ENCODE results near the gene DENND1B. TPM values are rescaled to one million over a fixed set of nuclear protein-coding genes. Genes with fewer than 3 reads are reported as not detected.
"Not testable (repeated sequence)": the region's sequence is repeated elsewhere in the genome, so short reads cannot be mapped to it uniquely, and the experiment has no call there.

Gene DENND1B
- total RNA-seq, 1 donor from 2014 or later = 19.2 TPM

DNA sequence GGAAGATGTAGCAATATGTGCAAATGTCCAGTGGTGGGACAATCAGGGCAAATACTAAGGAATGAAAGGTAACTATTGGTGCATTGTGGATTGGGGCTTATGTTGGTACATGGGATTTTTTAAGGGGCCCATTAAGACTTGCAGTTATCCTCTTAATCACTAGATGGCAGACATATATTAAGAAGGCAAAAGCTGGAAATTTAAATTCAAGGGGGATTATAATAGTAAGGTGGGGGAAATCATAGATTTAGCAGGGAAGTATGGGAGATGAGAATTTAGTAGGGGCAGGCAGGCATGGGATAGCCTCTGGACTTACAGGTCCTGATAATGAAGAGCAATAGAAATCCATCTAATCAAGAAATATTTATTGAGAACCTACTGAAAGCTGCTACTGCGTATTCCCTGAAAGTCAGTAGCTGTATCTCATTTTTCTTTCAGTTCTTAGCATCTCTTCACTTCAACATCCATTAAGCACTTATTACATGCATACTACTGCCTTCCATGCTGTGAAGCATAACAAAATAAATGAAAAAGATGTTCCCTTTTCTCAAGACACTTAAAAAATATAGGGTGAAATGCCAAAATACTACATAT, 255.4 kb downstream of the DENND1B start:
- ATAC-seq (ENCODE audit: low read depth) = no peak
- no peaks in the 10 kb centered on the region for H3K9me3 Mint-ChIP-seq

DNA sequence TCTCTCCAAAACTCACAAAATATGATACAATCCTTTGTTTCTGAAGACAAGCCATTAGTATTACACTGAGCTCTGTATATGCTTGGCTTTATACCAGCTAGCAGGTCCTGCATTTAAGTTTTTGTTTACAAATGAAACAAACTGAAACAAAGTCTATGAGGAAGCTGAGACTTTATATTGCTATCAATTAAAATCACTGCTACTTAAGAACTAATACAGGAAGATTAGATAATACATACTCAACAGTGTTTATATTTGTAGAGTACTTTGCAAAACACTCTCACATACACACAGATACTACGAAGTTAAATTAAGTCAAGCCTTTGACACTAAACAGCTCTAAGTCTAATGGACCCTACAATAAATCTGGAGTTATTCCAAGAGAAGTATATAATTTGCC, 259.9 kb downstream of the DENND1B start:
- H3K27ac Mint-ChIP-seq = no peak overlapping the region
- no peaks in the 10 kb centered on the region for H3K9me3 Mint-ChIP-seq
- H3K36me3 Mint-ChIP-seq (ENCODE audit: low read depth) = peaks cover 22% of the 10 kb centered on the region
- intact Hi-C loops (cut with micrococcal nuclease) = no loop called here
- ATAC-seq (ENCODE audit: low read depth) (no peak), DNase-seq (no peak)
- H3K4me1 Mint-ChIP-seq = no peaks in the 10 kb centered on the region
- ChIA-PET POLR2A (no interaction called here), CTCF (interaction anchor here (1.2 to 2.1 kb wide), 2 partner anchors 11 to 335 kb away, joined by 3 to 4 read pairs; no protein-coding TSS in a partner anchor)
- no peak overlapping the region for H3K4me3 Mint-ChIP-seq
- TF ChIP-seq, protein P1, sequence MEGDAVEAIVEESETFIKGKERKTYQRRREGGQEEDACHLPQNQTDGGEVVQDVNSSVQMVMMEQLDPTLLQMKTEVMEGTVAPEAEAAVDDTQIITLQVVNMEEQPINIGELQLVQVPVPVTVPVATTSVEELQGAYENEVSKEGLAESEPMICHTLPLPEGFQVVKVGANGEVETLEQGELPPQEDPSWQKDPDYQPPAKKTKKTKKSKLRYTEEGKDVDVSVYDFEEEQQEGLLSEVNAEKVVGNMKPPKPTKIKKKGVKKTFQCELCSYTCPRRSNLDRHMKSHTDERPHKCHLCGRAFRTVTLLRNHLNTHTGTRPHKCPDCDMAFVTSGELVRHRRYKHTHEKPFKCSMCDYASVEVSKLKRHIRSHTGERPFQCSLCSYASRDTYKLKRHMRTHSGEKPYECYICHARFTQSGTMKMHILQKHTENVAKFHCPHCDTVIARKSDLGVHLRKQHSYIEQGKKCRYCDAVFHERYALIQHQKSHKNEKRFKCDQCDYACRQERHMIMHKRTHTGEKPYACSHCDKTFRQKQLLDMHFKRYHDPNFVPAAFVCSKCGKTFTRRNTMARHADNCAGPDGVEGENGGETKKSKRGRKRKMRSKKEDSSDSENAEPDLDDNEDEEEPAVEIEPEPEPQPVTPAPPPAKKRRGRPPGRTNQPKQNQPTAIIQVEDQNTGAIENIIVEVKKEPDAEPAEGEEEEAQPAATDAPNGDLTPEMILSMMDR (IDR thresholded peaks at IDR 0.05) = no peak
- no peaks in the 10 kb centered on the region for H3K27me3 Mint-ChIP-seq

More for the DNA sequence above, 255.4 kb downstream of the DENND1B start:
- Mint-ChIP-seq H3K4me1 (no peaks in the 10 kb centered on the region), H3K36me3 (ENCODE audit: low read depth) (no peaks in the 10 kb centered on the region), H3K4me3 (no peak overlapping the region), H3K27ac (no peak overlapping the region), H3K27me3 (no peaks in the 10 kb centered on the region)
- TF ChIP-seq, protein P1 (IDR thresholded peaks at IDR 0.05) = no peak
- intact Hi-C loops (cut with micrococcal nuclease) = loop anchor here (5.0 kb wide), 1 partner anchor 338 kb away; no protein-coding TSS in a partner anchor
- ChIA-PET CTCF (interaction anchor here (0.6 to 2.4 kb wide), 7 partner anchors 37 to 404 kb away, joined by 3 to 14 read pairs (median 3); no protein-coding TSS in a partner anchor), POLR2A (no interaction called here)
- DNase-seq = no peak

DNA sequence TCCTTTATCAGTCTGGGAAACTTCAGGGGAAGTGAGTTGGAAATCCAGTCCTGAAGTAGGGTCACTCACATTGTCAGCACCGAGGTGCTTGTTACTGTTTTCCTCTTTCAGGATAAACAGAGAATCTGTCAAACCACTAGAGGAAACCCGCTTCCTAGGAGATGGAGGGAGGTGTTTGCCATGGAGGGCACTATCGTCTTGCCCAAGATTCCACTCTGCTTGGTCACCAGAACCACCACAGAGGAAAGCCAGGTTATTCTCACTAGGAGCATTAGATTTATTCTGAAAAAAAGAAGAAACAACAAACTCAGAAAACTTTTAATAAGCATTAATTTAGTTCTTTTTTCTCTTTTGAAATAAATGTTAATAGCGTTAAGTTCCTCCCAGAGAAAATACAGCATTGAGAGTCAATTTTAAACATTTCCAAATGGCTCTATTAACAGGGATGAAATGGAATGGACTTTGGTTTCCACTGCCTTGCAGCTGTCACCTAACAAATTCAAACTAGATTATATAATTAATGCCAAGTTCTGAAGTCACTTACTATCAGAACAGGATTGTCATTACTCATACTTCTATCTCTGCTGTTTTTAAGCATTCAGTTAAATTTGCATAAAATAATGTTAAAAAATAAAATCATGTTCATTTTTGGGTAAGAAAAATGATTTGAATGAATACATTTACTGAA, 264.4 kb downstream of the DENND1B start:
- no peak for DNase-seq
- Mint-ChIP-seq H3K4me1 (no peaks in the 10 kb centered on the region), H3K36me3 (ENCODE audit: low read depth) (peaks cover 29% of the 10 kb centered on the region), H3K9me3 (no peaks in the 10 kb centered on the region), H3K27me3 (no peaks in the 10 kb centered on the region), H3K27ac (no peak overlapping the region), H3K4me3 (no peak overlapping the region)
- intact Hi-C loops (cut with micrococcal nuclease) = no loop called here
- no peak for ATAC-seq (ENCODE audit: low read depth)
- POLR2A ChIA-PET = no interaction called here
- CTCF ChIA-PET = no interaction called here
- TF ChIP-seq, protein P1 (IDR thresholded peaks at IDR 0.05) = no peak

DNA sequence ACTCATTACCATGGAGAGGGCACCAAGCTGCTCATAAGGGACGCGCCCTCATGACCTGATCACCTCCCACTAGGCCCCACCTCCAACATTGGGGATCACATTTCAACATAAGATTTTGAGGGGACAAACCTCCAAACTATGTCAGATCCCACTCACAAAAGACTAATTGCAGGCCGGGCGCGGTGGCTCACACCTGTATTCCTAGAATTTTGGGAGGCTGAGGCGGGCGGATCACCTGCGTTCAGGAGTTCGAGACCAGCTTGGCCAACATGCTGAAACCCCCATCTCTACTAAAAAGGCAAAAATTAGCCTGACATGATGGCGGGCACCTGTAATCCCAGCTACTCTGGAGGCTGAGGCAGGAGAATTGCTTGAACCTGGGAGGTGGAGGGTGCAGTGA, 278.6 kb downstream of the DENND1B start:
- Mint-ChIP-seq H3K4me3 (no peak overlapping the region), H3K9me3 (no peaks in the 10 kb centered on the region), H3K27ac (no peak overlapping the region), H3K36me3 (ENCODE audit: low read depth) (no peaks in the 10 kb centered on the region), H3K4me1 (no peaks in the 10 kb centered on the region), H3K27me3 (no peaks in the 10 kb centered on the region)
- TF ChIP-seq, protein P1 (IDR thresholded peaks at IDR 0.05) = no peak
- DNase-seq = no peak
- CTCF ChIA-PET = no interaction called here
- no peak for ATAC-seq (ENCODE audit: low read depth)
- POLR2A ChIA-PET = no interaction called here
- intact Hi-C loops (cut with micrococcal nuclease) = no loop called here

DNA sequence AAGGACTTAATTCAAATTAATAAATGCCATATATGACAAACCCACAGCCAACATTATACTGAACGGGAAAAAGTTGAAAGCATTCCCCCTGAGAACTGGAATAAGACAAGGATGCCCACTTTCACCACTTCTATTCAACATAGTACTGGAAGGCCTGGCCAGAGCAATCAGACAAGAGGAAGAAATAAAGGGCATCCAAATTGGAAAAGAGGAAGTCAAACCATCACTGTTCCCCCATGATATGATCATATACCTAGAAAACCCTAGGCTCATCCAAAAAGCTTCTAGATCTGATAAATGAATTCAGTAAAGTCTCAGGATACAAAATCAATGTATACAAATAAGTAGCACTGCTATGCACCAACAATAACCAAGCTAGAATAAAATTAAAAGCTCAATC, 283.8 kb downstream of the DENND1B start:
- POLR2A ChIA-PET; H3K4me3 Mint-ChIP-seq; H3K36me3 Mint-ChIP-seq (ENCODE audit: low read depth); intact Hi-C loops (cut with micrococcal nuclease); DNase-seq; CTCF ChIA-PET; ATAC-seq (ENCODE audit: low read depth); H3K9me3 Mint-ChIP-seq; H3K4me1 Mint-ChIP-seq; H3K27me3 Mint-ChIP-seq; H3K27ac Mint-ChIP-seq: not testable (repeated sequence)
